DND-41 (cell line): Measurements from ENCODE around the gene ART4.

ENCODE experiments used
- ATAC-seq: fragments of 200-7000 bp; cut with Tn5 transposase; 3 replicates; pipeline ENCODE4 v1.9.1; 2021; ENCODE audit warnings: low read depth; ENCODE audit not compliant: insufficient read depth
- DNase-seq: peaks from one replicate; pipeline ENCODE4 v3.0.0-alpha.2; 2020
- H2AFZ ChIP-seq: 2 replicates; pipeline ENCODE4 v1.6.0; 2012; ENCODE audit warnings: low read depth, low read length
- H3K27ac ChIP-seq: 2 replicates; pipeline ENCODE4 v1.5.1; 2012; ENCODE audit warnings: low read length, inconsistent platforms
- H3K27me3 ChIP-seq: fragments of 200-600 bp; sonication (generic); 2 replicates; pipeline ENCODE4 v1.6.0; 2012; ENCODE audit warnings: low read length, mild to moderate bottlenecking, inconsistent platforms; ENCODE audit not compliant: insufficient read depth, poor library complexity
- H3K36me3 ChIP-seq: 2 replicates; pipeline ENCODE4 v1.5.1; 2012; ENCODE audit warnings: low read length, inconsistent platforms; ENCODE audit not compliant: insufficient read depth
- H3K4me1 ChIP-seq: 2 replicates; pipeline ENCODE4 v1.5.1; 2012; ENCODE audit warnings: mild to moderate bottlenecking, low read length; ENCODE audit not compliant: insufficient read depth
- H3K4me2 ChIP-seq: 2 replicates; pipeline ENCODE4 v1.6.0; 2012; ENCODE audit warnings: mild to moderate bottlenecking, moderate library complexity, low read length, inconsistent platforms; ENCODE audit not compliant: insufficient read depth
- H3K4me3 ChIP-seq, 2 experiments: fragments of 200-600 bp in 1 of 2; shearing (Covaris generic) in 1 of 2; 2 replicates each; pipeline ENCODE4 v1.5.1; 2012 to 2016; ENCODE audit warnings: inconsistent platforms in 2 of 2, low read length in 2 of 2, mild to moderate bottlenecking in 2 of 2, low read depth in 1 of 2, moderate library complexity in 1 of 2
- H3K79me2 ChIP-seq: 2 replicates; pipeline ENCODE4 v1.6.0; 2012; ENCODE audit warnings: low read length, inconsistent platforms; ENCODE audit not compliant: insufficient read depth
- H3K9ac ChIP-seq: 2 replicates; pipeline ENCODE4 v1.6.0; 2012; ENCODE audit warnings: low read depth, mild to moderate bottlenecking, inconsistent platforms, low read length, moderate library complexity
- H3K9me3 ChIP-seq: 2 replicates; pipeline ENCODE4 v1.5.1; 2012; ENCODE audit warnings: low read length, moderate library complexity, mild to moderate bottlenecking, inconsistent platforms; ENCODE audit not compliant: insufficient read depth, severe bottlenecking
- H4K20me1 ChIP-seq: 2 replicates; pipeline ENCODE4 v1.6.0; 2012; ENCODE audit warnings: low read length; ENCODE audit not compliant: insufficient read depth
- EZH2 ChIP-seq: IDR thresholded peaks from 3 replicates; pipeline ENCODE4 v1.6.1; 2012; ENCODE audit warnings: borderline replicate concordance, low read depth, mild to moderate bottlenecking, moderate library complexity, low read length, inconsistent platforms; ENCODE audit not compliant: severe bottlenecking
- TF ChIP-seq, protein P1 (sequence below): IDR thresholded peaks from 2 replicates; pipeline ENCODE4 v1.5.1; 2012; ENCODE audit warnings: borderline replicate concordance, low read length, moderate library complexity, mild to moderate bottlenecking; ENCODE audit not compliant: poor library complexity, severe bottlenecking; ENCODE audit errors: extremely low read depth

The ART4 gene

DNA sequence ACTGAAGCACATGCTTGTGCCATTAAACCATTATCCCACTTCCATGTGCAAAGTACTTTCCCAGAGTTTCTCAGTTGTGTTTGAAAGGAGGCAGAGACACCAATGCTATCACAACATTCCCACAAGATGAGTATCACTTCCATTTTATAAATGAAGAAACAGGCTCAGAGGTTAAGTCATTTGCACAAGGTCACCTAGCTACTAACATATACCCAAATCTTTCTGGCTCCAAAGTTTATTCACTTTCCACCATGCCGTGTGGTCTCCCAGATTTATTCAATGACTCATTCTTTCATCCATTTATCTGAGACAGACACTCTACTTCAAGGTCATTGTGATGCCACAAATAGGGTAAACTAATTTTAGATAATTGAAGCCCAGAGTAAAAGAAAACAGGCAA is 9.4 kb downstream of the ART4 start:
- H3K4me3 ChIP-seq: no peak overlapping the region
- H3K79me2 ChIP-seq: no peaks in the 10 kb centered on the region
- H3K27me3 ChIP-seq: peaks cover 4% of the 10 kb centered on the region
- no peak overlapping the region for H3K27ac ChIP-seq
- no peaks in the 10 kb centered on the region for H3K9me3 ChIP-seq
- DNase-seq (no peak), ATAC-seq (no peak)
- no peak overlapping the region for H3K9ac ChIP-seq
- no peak for TF ChIP-seq EZH2
- TF ChIP-seq, protein P1, sequence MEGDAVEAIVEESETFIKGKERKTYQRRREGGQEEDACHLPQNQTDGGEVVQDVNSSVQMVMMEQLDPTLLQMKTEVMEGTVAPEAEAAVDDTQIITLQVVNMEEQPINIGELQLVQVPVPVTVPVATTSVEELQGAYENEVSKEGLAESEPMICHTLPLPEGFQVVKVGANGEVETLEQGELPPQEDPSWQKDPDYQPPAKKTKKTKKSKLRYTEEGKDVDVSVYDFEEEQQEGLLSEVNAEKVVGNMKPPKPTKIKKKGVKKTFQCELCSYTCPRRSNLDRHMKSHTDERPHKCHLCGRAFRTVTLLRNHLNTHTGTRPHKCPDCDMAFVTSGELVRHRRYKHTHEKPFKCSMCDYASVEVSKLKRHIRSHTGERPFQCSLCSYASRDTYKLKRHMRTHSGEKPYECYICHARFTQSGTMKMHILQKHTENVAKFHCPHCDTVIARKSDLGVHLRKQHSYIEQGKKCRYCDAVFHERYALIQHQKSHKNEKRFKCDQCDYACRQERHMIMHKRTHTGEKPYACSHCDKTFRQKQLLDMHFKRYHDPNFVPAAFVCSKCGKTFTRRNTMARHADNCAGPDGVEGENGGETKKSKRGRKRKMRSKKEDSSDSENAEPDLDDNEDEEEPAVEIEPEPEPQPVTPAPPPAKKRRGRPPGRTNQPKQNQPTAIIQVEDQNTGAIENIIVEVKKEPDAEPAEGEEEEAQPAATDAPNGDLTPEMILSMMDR: no peak
- no peaks in the 10 kb centered on the region for H3K36me3 ChIP-seq
- no peaks in the 10 kb centered on the region for H3K4me1 ChIP-seq
- no peak overlapping the region for H3K4me2 ChIP-seq
- H4K20me1 ChIP-seq: no peaks in the 10 kb centered on the region
- H2AFZ ChIP-seq: no peak overlapping the region

GRCh38 chr12:14833336-14833735 is 10.0 kb downstream of the ART4 start:
- DNase-seq (no peak), ATAC-seq (no peak)
- TF ChIP-seq EZH2: no peak
- TF ChIP-seq, protein P1: no peak
- Histone ChIP-seq H3K4me3 (no peak overlapping the region), H3K79me2 (no peaks in the 10 kb centered on the region), H3K36me3 (no peaks in the 10 kb centered on the region), H3K9me3 (no peaks in the 10 kb centered on the region), H3K4me2 (no peak overlapping the region), H3K9ac (no peak overlapping the region), H3K27me3 (peaks cover 4% of the 10 kb centered on the region), H4K20me1 (no peaks in the 10 kb centered on the region), H3K27ac (no peak overlapping the region), H3K4me1 (no peaks in the 10 kb centered on the region), H2AFZ (no peak overlapping the region)

DNA sequence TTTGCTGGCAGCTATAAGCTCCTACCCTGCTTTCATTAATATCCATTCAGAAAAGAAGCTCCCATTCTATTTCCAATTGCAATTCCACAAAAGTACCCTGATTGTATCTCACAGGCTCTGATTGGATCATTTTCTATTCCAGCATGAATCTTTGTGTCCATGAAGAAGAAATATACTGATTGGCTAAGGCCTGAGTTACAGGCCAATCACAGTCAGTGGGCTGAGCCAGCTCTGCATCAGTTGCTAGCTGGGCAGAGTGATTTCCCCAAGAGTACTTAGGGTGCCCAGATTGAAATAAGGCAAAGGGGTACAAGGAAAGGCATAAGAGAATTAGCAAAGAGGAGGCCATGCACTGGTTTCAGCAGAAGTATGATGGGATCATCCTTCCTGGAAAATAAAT is 14.4 kb downstream of the ART4 start:
- no peak for TF ChIP-seq EZH2
- TF ChIP-seq, protein P1: no peak
- no peaks in the 10 kb centered on the region for H3K4me1 ChIP-seq
- H3K9me3 ChIP-seq: no peaks in the 10 kb centered on the region
- ATAC-seq (peak; percentile 63; the same call in 2 of the 3 replicates), DNase-seq (no peak)
- H2AFZ ChIP-seq: no peak overlapping the region
- no peak overlapping the region for H3K4me2 ChIP-seq
- H3K9ac ChIP-seq: no peak overlapping the region
- H3K79me2 ChIP-seq: no peaks in the 10 kb centered on the region
- H3K4me3 ChIP-seq: no peak overlapping the region
- H4K20me1 ChIP-seq: no peaks in the 10 kb centered on the region
- no peaks in the 10 kb centered on the region for H3K36me3 ChIP-seq
- H3K27me3 ChIP-seq: peaks cover 4% of the 10 kb centered on the region
- H3K27ac ChIP-seq: no peak overlapping the region

GRCh38 chr12:14827043-14827442 is 16.3 kb downstream of the ART4 start:
- no peaks in the 10 kb centered on the region for H3K9me3 ChIP-seq
- no peaks in the 10 kb centered on the region for H3K36me3 ChIP-seq
- ATAC-seq (no peak), DNase-seq (no peak)
- no peak overlapping the region for H3K27ac ChIP-seq
- no peak overlapping the region for H3K9ac ChIP-seq
- H3K4me2 ChIP-seq: no peak overlapping the region
- H3K27me3 ChIP-seq: no peaks in the 10 kb centered on the region
- no peak overlapping the region for H3K4me3 ChIP-seq
- no peaks in the 10 kb centered on the region for H3K79me2 ChIP-seq
- H2AFZ ChIP-seq: no peak overlapping the region
- TF ChIP-seq EZH2: no peak
- TF ChIP-seq, protein P1: no peak
- H4K20me1 ChIP-seq: no peaks in the 10 kb centered on the region
- no peaks in the 10 kb centered on the region for H3K4me1 ChIP-seq
